ENCODE results near the gene PLLP. TPM values are rescaled to one million over a fixed set of nuclear protein-coding genes. Genes with fewer than 3 reads are reported as not detected.
A peak's percentile ranks its signal among the peaks of the same experiment; 100 is the strongest.
"Not testable (repeated sequence)": the region's sequence is repeated elsewhere in the genome, so short reads cannot be mapped to it uniquely, and the experiment has no call there.

PLLP gene
- total RNA-seq, 1 donor from 2014 or later = 9.3 TPM

DNA sequence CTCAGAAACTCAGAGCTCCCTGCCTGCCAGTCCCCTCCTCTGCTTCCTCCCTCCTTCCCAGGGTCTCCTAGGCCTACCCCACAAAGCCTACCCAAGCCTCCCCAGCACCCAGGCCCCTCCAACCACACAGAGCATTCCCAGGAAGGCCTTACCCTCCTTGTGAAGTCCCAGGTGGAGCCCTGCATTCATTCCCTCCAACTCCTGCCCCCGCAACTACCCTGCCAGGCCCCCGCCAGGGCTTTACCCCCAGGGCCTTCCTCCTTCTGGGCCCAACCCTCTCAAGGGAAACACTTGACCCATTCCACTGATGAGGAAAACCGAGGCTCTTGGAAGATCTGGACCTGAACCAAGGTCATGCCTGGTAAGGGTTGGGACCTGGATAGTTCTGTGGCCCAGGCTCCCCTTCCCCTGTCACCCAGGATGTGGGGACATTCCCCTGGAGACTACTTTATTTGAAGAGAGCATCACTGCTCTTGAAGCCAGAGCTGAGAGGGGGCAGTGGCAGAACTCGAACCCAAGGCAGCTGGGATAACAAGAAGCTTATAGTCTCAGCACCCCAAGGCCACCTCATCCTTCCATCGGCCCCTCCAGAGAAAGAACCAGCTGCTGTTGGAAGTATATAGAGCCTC is 12.5 kb downstream of the PLLP start:
- no peak for ATAC-seq

GRCh38 chr16:57271063-57271345 is 13.5 kb downstream of the PLLP start:
- no peak for ATAC-seq

GRCh38 chr16:57270221-57271062 is 14.0 kb downstream of the PLLP start:
- no peak for ATAC-seq

DNA sequence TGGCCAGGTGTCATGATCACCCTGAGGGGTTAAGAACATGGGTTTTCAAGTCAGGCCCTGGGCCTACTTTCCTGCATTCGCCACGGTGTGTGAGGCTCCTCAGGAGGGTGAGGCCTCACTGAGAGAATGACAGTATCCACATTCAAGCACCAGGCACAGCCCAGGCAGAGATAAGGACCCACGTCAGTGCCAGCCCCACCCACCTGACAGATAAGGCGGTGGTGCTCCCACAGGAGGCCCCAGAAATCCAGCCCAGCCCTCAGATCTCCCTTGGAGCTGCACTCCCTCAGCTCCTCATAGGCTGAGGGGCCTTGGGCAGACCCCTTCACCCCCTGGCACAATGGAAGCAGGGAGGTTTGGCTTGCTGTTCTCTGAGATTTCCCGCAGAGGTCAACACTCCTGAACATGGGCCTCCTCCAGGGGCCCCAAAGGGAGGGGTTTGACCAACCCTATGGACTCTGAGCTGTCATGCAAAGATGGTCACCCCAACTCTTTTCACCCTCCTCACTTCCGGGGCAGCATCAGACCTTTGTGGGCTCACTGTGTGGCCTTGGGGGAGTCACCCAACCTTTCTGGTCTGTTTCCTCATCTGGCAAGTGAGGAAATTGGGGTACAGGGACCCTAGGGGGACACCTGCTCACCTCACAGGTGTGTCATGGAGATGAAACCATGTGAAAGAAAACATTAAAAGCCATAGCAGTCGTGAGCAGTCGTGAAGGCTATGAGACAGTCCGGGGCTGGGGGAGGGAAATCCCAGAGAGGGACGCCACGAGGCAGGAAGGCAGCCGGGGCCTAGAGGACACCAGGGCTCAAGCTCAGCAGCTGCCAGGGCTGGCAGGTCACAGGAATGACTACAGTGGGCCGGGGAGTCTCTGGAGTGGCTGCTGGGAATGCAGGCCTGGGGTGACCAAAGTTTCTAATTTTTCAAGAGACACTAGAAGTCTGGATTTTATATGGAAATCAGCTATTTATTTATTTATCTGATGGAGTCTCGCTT is 15.4 kb downstream of the PLLP start:
- no peak for ATAC-seq

GRCh38 chr16:57267343-57267742 is 17.1 kb downstream of the PLLP start:
- not testable (repeated sequence) for ATAC-seq

DNA sequence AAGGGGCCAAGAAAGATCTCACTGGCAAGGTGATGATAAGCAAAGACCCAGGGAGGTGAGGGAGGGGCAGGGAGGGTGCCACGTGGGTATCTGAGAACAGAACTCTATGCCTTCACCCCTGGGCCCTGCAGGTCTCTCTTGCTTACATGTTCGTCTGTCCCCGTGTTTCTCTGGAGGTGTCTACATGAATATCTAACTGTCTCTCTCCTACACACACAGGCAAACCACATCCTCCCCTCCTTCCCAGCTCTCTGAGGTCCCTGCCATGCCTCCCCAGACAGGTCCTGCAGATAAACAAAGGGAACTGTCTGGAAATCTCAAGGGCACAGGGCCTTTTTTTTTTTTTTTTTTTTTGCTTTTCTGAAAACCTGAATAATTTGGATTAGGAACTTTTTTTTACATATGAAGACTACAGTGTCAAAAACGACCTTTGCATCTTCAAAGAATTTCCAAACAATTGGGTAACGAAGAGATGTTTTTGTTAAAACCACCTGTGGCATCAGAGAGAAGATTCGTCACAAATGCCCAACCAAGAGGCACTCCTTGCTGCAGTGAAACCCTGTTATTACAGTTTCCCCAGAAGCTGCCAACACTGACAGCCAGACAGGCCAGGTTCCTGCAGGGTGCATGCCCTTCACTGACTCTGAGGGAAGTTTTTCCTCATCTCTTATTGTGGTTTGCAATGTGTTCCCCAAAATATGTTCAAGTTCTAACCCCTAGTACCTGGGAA is 17.8 kb downstream of the PLLP start:
- peak; percentile 24 for ATAC-seq

- peak; percentile 82 for ATAC-seq
Observed at GRCh38 chr16:57265850-57266530, 18.5 kb downstream of the PLLP start.

- peak; percentile 76 for ATAC-seq
Observed at GRCh38 chr16:57264950-57265371, 19.5 kb downstream of the PLLP start.

GRCh38 chr16:57264381-57264780 is 20.1 kb downstream of the PLLP start:
- no peak for ATAC-seq

- peak; percentile 16 for ATAC-seq
Observed at GRCh38 chr16:57263541-57264351, 20.7 kb downstream of the PLLP start.

DNA sequence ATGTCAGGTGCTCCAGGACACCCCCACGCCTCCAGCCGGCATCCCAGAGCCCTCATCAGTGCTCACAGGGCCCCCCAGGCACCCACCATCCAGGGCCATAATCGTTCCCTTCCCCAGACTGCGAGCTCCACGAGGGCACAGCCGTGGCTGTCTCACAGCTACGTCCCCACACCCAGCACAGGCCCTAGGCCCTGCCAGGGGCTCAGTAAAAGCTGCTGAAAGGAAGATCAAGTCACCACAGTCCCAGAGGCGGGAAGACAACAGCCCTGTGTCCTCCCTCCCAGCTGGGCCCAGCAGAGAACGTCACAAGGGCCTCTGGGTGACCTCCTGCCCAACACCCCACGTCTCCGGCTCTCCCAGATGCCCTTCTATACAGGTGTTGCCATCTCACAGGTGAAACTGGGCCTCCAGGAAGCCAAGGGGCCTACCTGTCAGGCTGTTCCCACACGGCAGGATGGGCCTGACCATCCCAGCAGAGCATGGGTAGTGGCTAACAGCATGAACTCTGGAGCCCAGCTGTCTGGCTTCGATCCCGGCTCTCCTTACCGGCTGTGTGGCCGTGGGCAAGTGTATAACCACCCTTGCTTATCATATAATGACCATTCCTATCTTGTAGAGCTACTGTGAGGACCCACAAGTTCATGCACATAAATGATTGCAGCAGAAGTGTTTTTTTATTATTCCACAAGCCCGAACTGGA is 21.5 kb downstream of the PLLP start:
- ATAC-seq = peak; percentile 8

GRCh38 chr16:57261806-57262205 is 22.7 kb downstream of the PLLP start:
- ATAC-seq = no peak

GRCh38 chr16:57260294-57260929 is 24.1 kb downstream of the PLLP start:
- peak; percentile 25 for ATAC-seq

DNA sequence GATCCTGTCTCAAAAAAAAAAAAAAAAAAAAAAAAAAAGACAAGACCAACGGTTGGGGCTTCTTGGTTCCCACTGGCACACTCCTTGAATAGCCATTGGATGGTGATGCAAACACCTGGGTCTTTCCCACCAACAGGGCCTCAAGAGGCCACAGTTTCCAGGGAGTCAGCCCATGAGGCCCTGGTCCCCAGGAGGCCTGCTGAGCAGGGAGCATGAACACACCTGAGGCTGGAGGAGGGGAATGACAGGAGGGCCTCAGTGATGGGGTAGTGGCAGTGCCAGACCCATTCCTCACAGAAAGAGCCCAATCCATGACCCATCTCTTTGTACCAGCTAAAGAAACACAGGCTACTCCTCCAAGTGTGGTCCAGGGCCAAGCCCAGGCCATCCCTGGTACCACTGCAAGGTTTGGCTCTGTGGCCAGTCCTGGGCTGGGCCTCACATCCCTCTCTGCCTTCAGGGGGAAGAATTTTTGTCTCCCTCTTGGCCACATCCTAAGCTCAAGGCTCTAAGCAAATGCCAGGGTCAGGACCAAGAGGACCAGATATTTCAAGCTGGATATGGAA is 25.5 kb downstream of the PLLP start:
- ATAC-seq = no peak

- ATAC-seq = no peak
Observed at GRCh38 chr16:57258226-57258909, 26.1 kb downstream of the PLLP start.

DNA sequence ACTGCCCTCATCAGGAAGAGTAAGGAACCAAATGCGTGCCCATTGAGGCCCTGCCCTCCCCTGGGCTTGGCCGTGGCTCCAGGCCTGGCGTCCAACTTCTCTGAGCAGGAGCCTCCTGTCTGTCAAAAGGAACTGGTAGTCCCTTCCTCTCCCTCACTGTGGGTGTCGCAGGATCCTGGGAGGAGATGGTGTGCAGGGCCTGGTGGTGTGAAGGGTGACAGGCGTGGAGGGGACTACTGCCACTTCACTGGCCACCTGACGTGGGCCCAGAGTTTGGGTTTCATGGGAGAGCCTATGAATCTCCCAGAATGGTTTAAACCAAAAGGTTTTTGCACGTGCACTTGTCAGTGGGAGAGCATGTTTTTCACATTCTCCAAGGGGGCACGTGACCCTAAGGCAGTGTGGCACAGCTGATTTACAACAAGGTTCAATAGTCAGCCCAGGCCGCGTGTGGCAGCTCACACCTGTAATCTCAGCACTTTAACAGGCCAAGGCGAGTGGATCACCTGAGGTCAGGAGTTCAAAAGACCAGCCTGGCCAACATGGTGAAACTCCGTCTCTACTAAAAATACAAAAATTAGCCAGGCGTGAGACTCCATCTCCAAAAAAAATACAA is 26.9 kb downstream of the PLLP start:
- no peak for ATAC-seq

DNA sequence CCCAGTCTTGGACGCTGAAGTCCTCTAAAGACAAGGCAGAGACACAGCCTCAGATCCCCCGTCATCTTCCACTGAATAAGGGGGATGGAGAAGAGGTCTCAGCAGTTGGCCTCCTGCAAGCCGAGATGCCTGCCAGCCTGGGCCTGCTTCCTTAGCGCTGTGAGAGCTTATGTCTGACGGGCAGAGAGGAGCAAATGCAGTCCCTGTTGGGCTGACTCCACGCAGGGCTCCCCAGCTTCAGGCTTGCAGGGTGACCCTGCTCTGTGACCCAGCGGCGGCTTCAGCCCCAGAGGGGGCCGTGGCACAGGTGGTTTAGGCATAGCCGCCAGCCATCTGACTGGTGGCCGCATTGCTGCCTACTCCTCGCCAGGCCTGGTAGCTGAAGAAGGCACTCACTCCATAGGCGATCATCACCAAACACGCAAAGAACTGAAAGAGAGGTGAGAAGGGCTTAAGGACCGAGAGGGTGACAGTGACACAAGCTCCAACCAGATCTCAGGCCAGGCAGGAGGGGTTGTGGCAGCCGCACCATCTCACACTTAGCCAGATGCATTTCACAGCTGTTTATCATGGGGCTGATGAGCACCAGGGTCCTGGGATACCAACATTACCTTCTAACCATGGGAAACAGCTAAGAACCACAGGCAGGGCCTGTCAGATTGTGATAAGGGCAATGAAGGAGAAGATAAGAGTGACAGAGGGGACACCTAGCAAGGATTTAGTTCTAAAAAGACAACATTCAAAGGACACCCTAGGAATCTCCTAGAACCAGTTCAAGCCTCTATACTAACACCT is 27.7 kb downstream of the PLLP start:
- no peak for ATAC-seq
